Measurements from ENCODE around the gene DISC1.

Gene DISC1

DNA sequence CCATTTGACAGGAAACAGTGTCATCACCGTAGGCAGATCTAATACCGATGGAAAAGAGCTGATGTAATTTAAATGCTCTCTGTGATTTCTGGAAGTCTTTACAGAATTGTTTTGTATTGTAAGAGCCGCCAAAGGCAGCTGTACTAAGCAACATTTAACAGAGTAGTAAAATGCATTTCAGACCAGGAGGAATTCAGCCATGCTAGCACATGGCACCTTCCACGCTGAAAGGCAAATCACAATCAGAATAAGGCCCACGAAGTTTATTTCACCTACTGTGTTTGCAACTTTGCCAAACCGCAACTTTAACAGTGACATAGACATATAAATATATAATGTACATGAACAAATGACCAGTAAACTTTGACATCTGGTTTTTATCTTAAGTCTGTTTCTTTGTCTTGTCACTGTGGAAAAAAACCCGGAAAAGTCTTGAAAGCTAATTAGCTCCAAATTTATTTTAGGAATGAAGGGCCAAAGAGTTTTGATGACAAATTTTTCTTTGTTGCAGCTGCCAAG is 26.1 kb upstream of the DISC1 start:
- ATAC-seq, result no peak
- H3K4me1 Mint-ChIP-seq, result peaks cover 11% of the 10 kb centered on the region
- no peak overlapping the region for H3K4me3 Mint-ChIP-seq
- no peaks in the 10 kb centered on the region for H3K36me3 Mint-ChIP-seq
- H3K27ac Mint-ChIP-seq, result no peak overlapping the region
- H3K27me3 Mint-ChIP-seq, result no peaks in the 10 kb centered on the region
- no peaks in the 10 kb centered on the region for H3K9me3 Mint-ChIP-seq

DNA sequence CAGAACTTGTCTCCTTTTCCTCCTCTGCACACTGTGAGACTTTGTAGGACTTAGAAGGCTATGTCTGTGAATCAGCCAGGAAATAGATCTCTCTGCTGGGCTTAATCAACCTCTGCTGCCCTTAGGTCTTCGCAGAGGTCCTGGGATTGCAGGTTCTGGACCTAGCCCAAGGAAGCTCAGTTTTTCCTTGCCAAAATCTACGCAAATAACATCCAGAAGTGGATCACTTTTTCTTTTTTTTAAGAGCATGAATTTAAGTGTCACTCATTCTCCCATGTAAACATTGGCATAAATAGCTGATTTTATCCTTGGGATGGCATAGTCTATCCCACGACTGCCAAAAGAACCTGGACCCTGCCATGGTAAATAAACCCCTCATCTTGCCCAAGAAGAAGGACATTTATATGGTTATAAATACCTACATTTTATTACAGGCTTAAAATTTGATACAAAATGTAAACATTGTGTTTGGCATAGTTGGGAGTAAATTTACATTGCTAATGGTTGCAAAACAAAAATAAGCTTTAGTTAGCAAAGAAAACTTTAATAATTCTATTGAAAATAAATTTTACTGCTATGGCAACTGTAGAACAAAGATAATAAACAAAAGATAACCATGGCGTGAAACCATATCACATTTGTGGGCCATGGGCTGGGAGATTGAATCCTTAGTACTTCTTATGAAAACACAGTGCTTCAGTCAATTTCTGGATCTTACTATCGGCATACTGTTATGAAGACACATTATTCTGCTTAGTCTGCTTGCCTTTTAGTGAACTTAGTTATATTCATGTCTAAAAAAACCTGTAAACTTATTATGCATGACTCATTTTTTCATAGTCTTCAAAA is 24.5 kb upstream of the DISC1 start:
- Mint-ChIP-seq H3K27me3 (no peaks in the 10 kb centered on the region), H3K4me3 (no peak overlapping the region), H3K36me3 (no peaks in the 10 kb centered on the region), H3K27ac (no peak overlapping the region), H3K4me1 (peaks cover 12% of the 10 kb centered on the region), H3K9me3 (no peaks in the 10 kb centered on the region)
- ATAC-seq, result no peak

DNA sequence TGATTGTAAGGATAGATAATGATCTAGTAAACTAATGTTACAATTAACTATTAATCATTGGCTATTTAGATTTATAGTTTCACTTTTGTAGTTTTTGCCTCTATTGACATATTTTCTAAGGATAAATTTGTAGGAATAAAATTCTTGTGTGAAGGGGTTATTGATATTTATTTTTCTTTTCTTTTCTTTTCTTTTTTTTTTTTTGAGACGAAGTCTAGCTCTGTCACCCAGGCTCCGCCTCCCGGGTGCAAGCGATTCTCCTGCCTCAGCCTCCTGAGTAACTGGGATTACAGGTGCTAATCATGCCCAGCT is 24.0 kb upstream of the DISC1 start:
- ATAC-seq, result no peak
- Mint-ChIP-seq H3K36me3 (no peaks in the 10 kb centered on the region), H3K9me3 (no peaks in the 10 kb centered on the region), H3K4me1 (peaks cover 18% of the 10 kb centered on the region), H3K4me3 (no peak overlapping the region), H3K27me3 (no peaks in the 10 kb centered on the region), H3K27ac (no peak overlapping the region)

DNA sequence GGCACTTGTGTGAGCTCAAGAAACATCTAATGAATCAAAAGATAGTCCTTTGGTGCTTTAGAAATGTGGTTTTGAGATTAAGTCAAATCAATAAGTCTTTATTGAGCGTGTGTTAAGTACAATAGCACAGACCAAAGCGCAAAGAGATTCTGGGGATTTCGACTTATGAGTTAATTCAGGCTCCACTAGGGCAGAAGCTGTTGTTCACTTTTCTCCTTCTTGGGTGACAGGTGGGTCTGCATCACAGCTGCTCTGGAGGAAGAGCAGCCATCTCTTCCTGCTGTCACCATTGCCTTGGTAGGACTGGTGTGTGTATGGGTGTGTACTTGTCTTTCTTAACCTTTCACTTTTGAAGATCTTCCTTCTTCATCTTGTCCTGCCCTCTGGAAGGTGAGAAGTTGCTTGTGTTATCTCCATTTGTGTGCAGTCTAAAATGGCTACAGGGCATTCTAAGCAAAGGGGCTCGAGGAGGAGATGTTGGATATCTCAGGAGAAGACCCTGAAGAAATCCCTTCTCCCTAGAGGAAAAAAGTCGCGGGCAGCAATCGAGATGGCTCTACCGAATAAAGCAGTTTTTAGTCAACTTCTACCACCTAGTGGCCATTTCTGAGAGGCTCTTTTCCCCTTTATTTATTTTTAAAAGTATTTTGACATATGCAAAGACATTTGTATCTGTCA is 22.9 kb upstream of the DISC1 start:
- Mint-ChIP-seq H3K4me1 (peaks cover 23% of the 10 kb centered on the region), H3K27ac (peak overlapping the region; percentile 71), H3K27me3 (no peaks in the 10 kb centered on the region), H3K4me3 (peak overlapping the region; percentile 92), H3K9me3 (no peaks in the 10 kb centered on the region), H3K36me3 (no peaks in the 10 kb centered on the region)
- ATAC-seq, result peak; percentile 74

DNA sequence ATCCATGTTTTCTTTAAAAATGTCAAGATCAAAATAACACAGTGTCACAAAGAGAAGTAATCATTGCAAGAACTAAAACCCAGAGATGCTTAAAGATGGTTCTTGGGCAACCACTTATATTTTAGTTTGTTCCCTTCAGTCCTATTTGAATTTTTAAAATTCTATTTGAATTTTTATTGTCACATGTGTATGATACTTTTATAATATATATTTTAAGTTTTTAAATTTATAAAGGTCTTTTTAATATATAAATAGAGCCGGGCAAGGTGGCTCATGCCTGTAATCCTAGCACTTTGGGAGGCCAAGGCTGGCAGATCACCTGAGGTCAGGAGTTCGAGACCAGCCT is 22.3 kb upstream of the DISC1 start:
- Mint-ChIP-seq H3K36me3 (no peaks in the 10 kb centered on the region), H3K27ac (peak overlapping the region; percentile 71), H3K4me3 (no peak overlapping the region), H3K4me1 (peaks cover 23% of the 10 kb centered on the region), H3K27me3 (no peaks in the 10 kb centered on the region), H3K9me3 (no peaks in the 10 kb centered on the region)
- no peak for ATAC-seq

DNA sequence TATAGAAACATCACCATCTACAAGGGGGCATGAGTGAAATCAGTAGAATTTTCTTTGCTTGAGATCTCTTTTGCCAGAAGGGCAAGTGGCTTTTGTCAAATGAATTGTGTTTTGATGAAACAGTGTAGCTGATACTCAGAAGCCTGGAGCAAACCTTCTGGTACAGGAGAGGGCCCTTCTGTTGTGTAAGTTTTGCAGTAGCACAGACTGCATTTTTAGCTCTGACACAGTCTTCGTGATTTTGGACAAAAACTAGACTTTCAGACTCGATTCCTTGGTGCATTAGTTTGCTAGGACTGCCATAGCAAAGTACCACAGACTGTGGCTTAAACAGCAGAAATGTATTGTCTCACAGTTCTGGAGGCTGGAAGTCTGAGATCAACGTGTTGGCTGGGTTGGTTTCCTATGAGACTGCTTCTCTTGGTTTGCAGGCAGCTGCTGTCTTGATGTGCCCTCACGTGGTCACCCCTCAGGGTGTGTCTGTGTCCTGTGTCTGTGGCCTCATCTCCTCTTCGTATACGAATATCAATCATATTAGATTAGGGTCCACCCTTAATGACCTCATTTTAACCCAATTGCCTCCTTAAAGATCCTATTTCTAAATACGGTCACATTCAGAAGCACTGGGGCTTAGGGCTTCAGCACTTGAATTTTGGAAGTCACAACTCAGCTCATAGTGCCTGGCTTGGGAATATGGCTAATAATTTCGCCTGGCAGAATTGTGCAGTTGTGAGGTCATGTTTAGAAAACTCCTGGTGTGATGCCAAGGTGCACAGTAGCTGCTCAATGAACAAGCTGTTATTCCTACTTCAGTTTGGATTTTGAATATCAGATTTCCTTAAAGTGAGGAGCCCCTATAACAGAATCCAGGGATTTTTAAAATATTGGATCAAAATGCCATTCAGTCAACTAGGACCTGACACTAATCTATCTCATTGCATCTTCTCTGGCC is 21.2 kb upstream of the DISC1 start:
- peaks cover 6% of the 10 kb centered on the region for H3K27me3 Mint-ChIP-seq
- H3K4me1 Mint-ChIP-seq, result peaks cover 23% of the 10 kb centered on the region
- H3K4me3 Mint-ChIP-seq, result no peak overlapping the region
- no peaks in the 10 kb centered on the region for H3K9me3 Mint-ChIP-seq
- no peak for ATAC-seq
- H3K27ac Mint-ChIP-seq, result no peak overlapping the region
- no peaks in the 10 kb centered on the region for H3K36me3 Mint-ChIP-seq

DNA sequence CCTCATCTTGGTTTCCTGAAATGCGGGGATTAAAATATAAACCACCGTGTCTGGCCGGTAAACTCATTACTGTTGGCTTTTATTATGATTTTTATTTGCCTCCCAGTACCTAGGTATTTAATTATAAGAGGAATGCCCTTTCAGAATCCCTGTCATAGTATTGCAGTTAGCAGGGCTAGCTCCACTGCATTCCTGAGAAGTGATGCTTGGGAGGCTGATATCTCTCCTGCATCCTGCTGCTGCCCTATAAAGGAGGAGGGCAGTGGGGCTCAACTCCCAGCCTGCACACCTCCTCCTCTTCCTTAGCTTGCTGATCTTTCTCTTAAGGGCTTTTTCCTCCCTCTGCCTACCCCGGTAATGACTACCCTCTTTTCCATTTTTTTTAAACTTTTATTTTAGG is 19.9 kb upstream of the DISC1 start:
- H3K4me1 Mint-ChIP-seq, result peaks cover 35% of the 10 kb centered on the region

DNA sequence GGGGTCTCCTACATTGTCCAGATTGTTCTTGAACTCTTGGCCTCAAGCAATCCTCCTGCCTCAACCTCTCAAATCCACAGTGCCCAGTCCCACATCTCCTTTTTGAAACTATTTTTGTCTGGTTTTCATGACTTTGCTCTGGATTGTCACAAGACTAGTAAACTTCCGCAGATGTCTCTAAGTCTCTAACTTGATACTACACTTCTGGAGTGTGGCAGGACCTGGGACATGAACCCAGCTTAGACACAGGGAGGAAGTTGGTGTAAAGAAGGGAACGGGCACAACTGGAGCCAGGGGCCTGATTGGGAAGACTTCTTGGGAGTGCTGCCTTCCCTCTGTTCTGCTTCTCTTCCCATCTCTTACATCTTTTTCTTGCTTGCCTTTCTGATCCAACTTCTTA is 16.2 kb upstream of the DISC1 start:
- Mint-ChIP-seq H3K27me3 (peaks cover 9% of the 10 kb centered on the region), H3K4me1 (peaks cover 61% of the 10 kb centered on the region), H3K4me3 (no peak overlapping the region), H3K36me3 (peaks cover 7% of the 10 kb centered on the region), H3K27ac (no peak overlapping the region), H3K9me3 (no peaks in the 10 kb centered on the region)
- no peak for ATAC-seq

More for the DNA sequence above, 19.9 kb upstream of the DISC1 start:
- Mint-ChIP-seq H3K27me3 (peaks cover 9% of the 10 kb centered on the region), H3K27ac (no peak overlapping the region), H3K36me3 (peaks cover 7% of the 10 kb centered on the region), H3K4me3 (no peak overlapping the region), H3K9me3 (no peaks in the 10 kb centered on the region)
- ATAC-seq, result no peak

DNA sequence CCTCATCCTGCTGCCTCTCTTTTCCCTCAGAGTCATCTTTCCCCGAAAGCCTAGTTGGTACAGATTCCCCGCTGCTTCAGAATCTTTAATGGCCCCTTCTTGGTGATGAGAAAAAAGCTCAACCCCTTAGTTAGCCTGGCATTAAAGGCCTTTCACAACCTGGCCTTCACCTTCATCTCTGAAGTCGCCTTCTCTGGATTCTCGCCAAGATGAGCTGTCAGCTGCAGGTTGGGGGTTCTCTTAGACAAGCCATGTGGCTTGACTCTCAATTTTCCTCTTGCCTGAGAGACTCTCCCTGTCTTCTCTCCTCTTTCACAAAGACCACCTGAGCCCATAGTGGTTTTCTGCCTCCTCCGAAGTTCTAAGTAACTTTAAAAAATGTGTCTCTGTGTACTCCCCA is 15.5 kb upstream of the DISC1 start:
- H3K27ac Mint-ChIP-seq, result no peak overlapping the region
- H3K27me3 Mint-ChIP-seq, result peaks cover 9% of the 10 kb centered on the region
- H3K4me3 Mint-ChIP-seq, result no peak overlapping the region
- H3K36me3 Mint-ChIP-seq, result peaks cover 7% of the 10 kb centered on the region
- no peaks in the 10 kb centered on the region for H3K9me3 Mint-ChIP-seq
- peaks cover 62% of the 10 kb centered on the region for H3K4me1 Mint-ChIP-seq
- no peak for ATAC-seq

DNA sequence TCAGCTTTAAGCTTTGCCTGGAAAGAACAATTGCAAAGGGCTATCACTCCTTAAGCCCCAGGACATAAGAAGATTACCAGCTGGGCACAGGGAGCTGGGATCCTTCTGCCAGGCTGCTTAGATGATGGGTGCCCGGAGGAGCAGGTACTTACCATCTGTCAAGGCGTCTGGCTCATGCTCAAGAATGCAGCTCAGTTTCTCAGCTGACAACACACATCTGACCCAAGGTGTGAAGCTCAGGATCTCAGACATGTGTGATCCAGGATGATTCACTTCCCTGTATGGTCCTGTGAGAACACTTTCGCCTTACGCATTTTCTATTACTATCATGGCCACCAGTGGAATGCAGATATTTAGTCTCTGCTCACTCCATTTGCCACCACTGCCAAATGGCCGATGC is 14.7 kb upstream of the DISC1 start:
- ATAC-seq, result no peak
- H3K9me3 Mint-ChIP-seq, result no peaks in the 10 kb centered on the region
- H3K27me3 Mint-ChIP-seq, result peaks cover 9% of the 10 kb centered on the region
- peaks cover 62% of the 10 kb centered on the region for H3K4me1 Mint-ChIP-seq
- H3K4me3 Mint-ChIP-seq, result no peak overlapping the region
- peak overlapping the region; percentile 68 for H3K27ac Mint-ChIP-seq
- H3K36me3 Mint-ChIP-seq, result peaks cover 7% of the 10 kb centered on the region

DNA sequence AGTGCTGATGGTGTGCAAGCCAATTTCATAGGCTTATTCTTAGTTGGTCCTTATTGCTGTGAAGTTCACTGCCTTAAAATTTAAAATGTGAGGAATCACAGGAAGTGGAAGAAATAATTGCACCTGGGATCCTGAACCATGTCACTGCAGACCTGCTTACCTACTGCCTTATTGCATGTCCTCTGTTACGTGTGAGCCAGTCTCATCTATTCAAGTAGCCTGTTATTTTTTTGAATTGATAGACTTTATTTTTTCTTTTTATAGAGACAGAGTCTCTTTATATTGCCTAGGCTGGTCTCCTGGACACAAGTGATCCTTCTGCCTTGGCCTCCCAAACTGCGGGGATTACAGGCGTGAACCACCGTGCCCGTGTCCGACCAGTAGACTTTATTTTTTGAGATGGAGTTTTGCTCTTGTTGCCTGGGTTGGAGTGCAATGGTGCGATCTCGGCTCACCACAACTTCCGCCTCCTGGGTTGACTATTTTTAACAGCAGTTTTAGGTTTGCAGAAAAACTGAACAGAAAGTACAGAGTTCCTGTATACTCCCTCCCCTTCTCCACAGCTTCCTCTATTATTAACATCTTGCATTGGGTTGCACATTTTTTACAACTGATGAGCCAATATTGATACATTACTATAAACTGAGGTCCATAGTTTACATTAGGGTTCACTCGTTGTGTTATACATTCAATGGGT is 14.0 kb upstream of the DISC1 start:
- Mint-ChIP-seq H3K9me3 (no peaks in the 10 kb centered on the region), H3K4me3 (peak overlapping the region; percentile 40), H3K36me3 (peaks cover 7% of the 10 kb centered on the region), H3K27me3 (peaks cover 9% of the 10 kb centered on the region), H3K27ac (peak overlapping the region; percentile 68), H3K4me1 (peaks cover 56% of the 10 kb centered on the region)
- ATAC-seq, result peak; percentile 98

DNA sequence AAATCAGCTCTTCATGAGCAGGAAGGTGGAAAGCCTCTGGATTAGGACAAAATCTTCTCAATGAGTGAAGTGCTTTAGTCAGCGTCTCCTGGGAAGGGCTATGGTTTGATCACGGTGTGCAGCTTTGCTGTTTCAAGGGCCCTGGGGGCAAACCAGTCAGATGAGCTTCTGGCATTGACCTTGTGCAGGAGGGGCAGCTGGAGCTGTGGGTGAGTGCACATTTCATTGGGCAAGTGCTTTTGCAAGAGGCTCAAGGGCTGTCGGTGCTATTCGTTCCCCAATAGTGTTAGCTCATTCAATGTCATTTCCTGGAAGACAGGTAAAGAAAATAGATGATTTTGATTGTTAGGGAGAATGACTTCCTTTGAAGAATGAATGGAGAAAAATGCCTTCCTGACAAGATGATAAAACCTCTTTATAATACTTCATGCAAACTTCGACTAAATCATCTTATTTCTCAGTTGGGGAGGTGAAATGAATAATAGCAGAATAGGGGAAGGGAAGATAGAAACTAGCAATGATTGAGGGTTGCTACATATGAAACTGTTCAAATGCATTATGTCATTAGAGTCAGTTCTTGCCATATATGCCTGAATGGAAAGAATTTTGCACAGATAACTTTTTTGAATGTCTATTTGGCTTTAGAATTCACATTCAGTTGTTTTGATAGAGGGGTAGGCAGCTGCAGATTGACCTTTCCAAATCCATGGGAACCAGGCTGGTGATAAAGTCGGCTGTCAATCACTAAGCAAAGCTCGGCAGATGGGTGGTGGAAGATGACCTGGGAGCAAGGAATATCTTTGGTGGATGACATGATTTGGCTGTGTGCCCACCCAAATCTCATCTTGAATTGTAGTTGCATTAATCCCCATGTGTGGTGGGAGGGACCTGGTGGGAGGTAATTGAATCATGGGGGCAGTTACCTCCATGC is 12.9 kb upstream of the DISC1 start:
- peaks cover 50% of the 10 kb centered on the region for H3K4me1 Mint-ChIP-seq
- H3K4me3 Mint-ChIP-seq, result no peak overlapping the region
- no peak overlapping the region for H3K27ac Mint-ChIP-seq

DNA sequence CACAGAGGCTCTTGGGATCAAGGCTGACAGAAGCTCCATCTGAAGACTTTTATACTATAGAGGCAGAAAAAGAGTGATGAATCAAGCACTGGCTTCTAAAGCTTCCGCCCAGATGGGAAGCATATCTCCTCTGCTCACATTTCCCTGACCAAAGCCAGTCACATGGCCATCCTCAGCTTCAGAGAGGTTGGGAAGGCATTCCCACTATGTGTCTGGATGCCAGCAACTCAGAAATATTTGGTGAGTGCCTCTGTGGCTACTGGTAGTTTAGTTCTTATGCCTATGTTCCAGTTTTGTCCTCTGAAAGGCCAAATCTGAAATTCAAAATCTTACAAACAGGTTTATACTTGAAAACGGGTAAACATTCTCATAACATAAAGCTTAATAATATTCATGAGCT is 9.9 kb upstream of the DISC1 start:
- no peak overlapping the region for H3K4me3 Mint-ChIP-seq
- no peaks in the 10 kb centered on the region for H3K36me3 Mint-ChIP-seq
- H3K27ac Mint-ChIP-seq, result no peak overlapping the region
- H3K9me3 Mint-ChIP-seq, result no peaks in the 10 kb centered on the region
- H3K27me3 Mint-ChIP-seq, result peaks cover 14% of the 10 kb centered on the region
- no peak for ATAC-seq
- H3K4me1 Mint-ChIP-seq, result peaks cover 38% of the 10 kb centered on the region

More for the DNA sequence above, 12.9 kb upstream of the DISC1 start:
- ATAC-seq, result no peak
- Mint-ChIP-seq H3K27me3 (peaks cover 9% of the 10 kb centered on the region), H3K9me3 (no peaks in the 10 kb centered on the region), H3K36me3 (peaks cover 7% of the 10 kb centered on the region)
